Body of pancreas (tissue), 4 donors: ENCODE results near the gene KRTAP9-9.

Experiments
- POLR2A ChIP-seq, 3 donors: fragments of 450-650 bp; IDR thresholded peaks; one replicate each; pipeline ENCODE4 v1.6.1; 2016; ENCODE audit warnings: antibody characterized with exemption in 3 of 3, mild to moderate bottlenecking in 2 of 3
- TF ChIP-seq, protein P1 (sequence below), 7 experiments: fragments of 450-650 bp in 4 of 7; fragments of 200-600 bp in 3 of 7; sonication (generic) in 3 of 7; IDR thresholded peaks; one replicate each; pipeline ENCODE4 v1.5.1; 2016 to 2019; ENCODE audit warnings: antibody characterized with exemption in 7 of 7

DNA sequence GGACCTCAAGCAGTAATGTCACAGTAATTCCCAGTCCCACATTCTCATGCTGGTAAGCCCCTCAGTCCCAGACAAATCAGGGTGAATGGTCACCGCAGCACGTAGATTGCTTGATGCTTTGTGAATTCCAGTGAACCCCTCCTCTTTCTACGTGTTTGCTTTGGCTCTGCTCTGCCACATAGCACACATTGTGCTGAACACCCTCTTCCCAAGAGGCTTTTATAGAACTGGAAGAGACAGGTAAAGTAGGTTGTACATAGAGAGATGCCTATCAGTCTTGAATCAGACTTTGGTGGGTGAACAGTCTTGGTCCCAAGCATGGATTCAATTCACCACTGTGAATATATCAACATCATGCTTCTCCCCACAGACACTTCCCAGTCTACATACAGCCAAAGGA lies 9.4 kb downstream of the KRTAP9-9 start:
- no peak for TF ChIP-seq POLR2A (IDR thresholded peaks at IDR 0.05)
- TF ChIP-seq, protein P1, sequence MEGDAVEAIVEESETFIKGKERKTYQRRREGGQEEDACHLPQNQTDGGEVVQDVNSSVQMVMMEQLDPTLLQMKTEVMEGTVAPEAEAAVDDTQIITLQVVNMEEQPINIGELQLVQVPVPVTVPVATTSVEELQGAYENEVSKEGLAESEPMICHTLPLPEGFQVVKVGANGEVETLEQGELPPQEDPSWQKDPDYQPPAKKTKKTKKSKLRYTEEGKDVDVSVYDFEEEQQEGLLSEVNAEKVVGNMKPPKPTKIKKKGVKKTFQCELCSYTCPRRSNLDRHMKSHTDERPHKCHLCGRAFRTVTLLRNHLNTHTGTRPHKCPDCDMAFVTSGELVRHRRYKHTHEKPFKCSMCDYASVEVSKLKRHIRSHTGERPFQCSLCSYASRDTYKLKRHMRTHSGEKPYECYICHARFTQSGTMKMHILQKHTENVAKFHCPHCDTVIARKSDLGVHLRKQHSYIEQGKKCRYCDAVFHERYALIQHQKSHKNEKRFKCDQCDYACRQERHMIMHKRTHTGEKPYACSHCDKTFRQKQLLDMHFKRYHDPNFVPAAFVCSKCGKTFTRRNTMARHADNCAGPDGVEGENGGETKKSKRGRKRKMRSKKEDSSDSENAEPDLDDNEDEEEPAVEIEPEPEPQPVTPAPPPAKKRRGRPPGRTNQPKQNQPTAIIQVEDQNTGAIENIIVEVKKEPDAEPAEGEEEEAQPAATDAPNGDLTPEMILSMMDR (IDR thresholded peaks at IDR 0.05): no peak
